Measurements from ENCODE around the gene SDHB. TPM values are rescaled to one million over a fixed set of nuclear protein-coding genes. Genes with fewer than 3 reads are reported as not detected.

Gene SDHB
- total and polyA plus RNA-seq, 10 of the 15 experiments (the other 5 are each of a cell fraction or from before 2014, with no cell fraction given), result 101 to 319 (median 188) TPM

DNA sequence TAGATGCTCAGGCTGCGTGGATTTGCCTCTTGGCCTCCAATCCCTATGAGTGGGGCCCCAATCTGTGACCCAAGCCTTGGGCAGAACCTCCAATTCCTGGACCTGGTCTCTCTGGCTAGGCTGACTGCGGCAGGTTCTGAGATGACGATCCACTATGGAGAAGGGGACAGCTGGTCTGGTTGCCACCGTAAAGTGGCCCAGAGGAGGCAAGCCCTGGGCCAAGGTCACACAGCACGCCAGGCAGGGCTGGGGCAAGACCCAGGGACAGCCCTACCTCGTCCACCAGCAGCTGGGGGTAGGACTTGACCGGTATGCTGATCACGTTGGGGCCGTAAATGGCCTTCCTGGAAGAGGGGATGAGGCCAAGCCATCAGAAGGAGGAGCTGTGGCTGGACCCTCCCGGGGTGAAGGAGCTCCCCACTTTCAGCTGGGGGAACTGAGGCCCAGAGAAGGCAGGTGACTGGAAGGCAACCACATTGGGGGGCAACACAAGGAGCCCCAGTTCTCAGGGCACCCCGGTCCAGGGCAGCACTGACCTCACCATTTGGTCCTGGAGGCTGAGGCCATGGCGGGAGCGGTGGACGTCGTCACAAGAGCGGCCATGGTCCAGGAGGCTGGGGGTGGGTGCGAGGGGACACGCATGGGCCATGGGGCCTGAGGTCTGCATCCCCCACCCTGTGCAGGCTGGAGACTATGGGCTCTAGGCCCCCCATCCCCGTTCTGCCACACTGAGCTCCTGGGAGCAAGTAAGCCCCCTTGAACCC lies 51.9 kb downstream of the SDHB start (continued):
- TF ChIP-seq, protein P1, sequence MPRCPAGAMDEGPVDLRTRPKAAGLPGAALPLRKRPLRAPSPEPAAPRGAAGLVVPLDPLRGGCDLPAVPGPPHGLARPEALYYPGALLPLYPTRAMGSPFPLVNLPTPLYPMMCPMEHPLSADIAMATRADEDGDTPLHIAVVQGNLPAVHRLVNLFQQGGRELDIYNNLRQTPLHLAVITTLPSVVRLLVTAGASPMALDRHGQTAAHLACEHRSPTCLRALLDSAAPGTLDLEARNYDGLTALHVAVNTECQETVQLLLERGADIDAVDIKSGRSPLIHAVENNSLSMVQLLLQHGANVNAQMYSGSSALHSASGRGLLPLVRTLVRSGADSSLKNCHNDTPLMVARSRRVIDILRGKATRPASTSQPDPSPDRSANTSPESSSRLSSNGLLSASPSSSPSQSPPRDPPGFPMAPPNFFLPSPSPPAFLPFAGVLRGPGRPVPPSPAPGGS (IDR thresholded peaks at IDR 0.05; ENCODE audit: borderline replicate concordance, insufficient read depth, low read depth, low read length, poor library complexity, severe bottlenecking), result no peak

DNA sequence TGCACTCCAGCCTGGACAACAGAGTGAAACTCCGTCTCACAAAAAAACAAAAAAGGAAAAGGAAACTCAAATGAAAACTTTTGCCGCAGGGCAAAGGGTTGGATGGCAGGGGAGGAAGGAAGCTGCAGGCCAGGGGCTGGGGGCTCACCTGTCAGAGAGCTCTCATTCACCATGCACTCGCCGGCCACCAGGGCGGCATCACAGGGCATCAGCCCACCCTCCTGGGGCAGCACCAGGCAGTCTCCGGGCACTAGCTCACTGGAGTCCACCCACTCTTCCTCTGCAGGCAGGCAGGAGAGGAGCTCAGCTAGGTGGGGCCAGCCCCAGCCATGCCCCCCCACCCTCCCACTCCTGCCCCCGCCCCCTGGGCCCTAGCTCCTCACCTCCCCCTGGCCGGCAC lies 54.0 kb downstream of the SDHB start:
- no peaks in the 10 kb centered on the region for H4K20me1 ChIP-seq (ENCODE audit: control insufficient read depth, insufficient read depth)
- intact Hi-C loops (cut with micrococcal nuclease; ENCODE audit: unreplicated experiment) (no loop called here), in situ Hi-C loops (cut with MboI) (no loop called here)
- POLR2A ChIA-PET, result interaction anchor here (0.6 kb wide), 2 partner anchors 383 to 778 kb away, joined by 3 to 6 read pairs; no protein-coding TSS in a partner anchor
- H3K27ac ChIP-seq (ENCODE audit: control insufficient read depth, insufficient read depth), result no peak overlapping the region
- ATAC-seq (no peak), DNase-seq (ENCODE audit: low read depth, low spot score) (no peak), FAIRE-seq (no peak)
- no peak overlapping the region for H3K4me3 ChIP-seq
- H3K79me2 ChIP-seq (ENCODE audit: control insufficient read depth, insufficient read depth, low read length), result no peaks in the 10 kb centered on the region
- no peaks in the 10 kb centered on the region for H3K4me1 ChIP-seq (ENCODE audit: control insufficient read depth, insufficient read depth, low read length)
- BruUV-seq (replicated peaks), result no TSS peak
- H3K9ac ChIP-seq (ENCODE audit: control insufficient read depth, insufficient read depth, low read length), result no peak overlapping the region
- RAD21 ChIA-PET (ENCODE audit: unreplicated experiment), result no interaction called here
- no peak overlapping the region for H3K4me2 ChIP-seq (ENCODE audit: control insufficient read depth, insufficient read depth)
- SMC1A ChIA-PET (ENCODE audit: uncharacterized antibody, unreplicated experiment), result no interaction called here
- H3K9me3 ChIP-seq (replicated peaks; ENCODE audit: control insufficient read depth, insufficient read depth, low read length), result no peaks in the 10 kb centered on the region
- WGBS (ENCODE audit: insufficient coverage, insufficient replicate concordance, low lambda C conversion rate, missing lambda C conversion rate), result 88% methylated on average over 4 of the region's 8 CpGs
- CTCF ChIA-PET, result interaction anchor here (1.0 kb wide), 1 partner anchor 21 kb away, joined by 3 read pairs; no protein-coding TSS in a partner anchor
- no peak overlapping the region for H2AFZ ChIP-seq (ENCODE audit: control insufficient read depth, low read depth, low read length)
- H3K36me3 ChIP-seq (ENCODE audit: control insufficient read depth in 2 of 2, insufficient read depth in 2 of 2, low read length in 1 of 2), result peaks cover 0 to 3% of the 10 kb centered on the region in 2 experiments; a peak in 2 of 4 replicates
- TF ChIP-seq RELA (IDR thresholded peaks at IDR 0.05; ENCODE audit: borderline replicate concordance, partially characterized antibody) (no peak), NRF1 (conservative IDR thresholded peaks at IDR 0.05; ENCODE audit: low read depth, low read length) (no peak)
- TF ChIP-seq, protein P2, sequence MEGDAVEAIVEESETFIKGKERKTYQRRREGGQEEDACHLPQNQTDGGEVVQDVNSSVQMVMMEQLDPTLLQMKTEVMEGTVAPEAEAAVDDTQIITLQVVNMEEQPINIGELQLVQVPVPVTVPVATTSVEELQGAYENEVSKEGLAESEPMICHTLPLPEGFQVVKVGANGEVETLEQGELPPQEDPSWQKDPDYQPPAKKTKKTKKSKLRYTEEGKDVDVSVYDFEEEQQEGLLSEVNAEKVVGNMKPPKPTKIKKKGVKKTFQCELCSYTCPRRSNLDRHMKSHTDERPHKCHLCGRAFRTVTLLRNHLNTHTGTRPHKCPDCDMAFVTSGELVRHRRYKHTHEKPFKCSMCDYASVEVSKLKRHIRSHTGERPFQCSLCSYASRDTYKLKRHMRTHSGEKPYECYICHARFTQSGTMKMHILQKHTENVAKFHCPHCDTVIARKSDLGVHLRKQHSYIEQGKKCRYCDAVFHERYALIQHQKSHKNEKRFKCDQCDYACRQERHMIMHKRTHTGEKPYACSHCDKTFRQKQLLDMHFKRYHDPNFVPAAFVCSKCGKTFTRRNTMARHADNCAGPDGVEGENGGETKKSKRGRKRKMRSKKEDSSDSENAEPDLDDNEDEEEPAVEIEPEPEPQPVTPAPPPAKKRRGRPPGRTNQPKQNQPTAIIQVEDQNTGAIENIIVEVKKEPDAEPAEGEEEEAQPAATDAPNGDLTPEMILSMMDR (IDR thresholded peaks at IDR 0.05 in 2 of 3, conservative IDR thresholded peaks at IDR 0.05 in 1 of 3; ENCODE audit: control insufficient read depth in 2 of 3, extremely low read depth in 1 of 3, insufficient read depth in 1 of 3, low read depth in 3 of 3, low read length in 3 of 3), result 0 out of 6 replicates have a peak, but pooled peaks of 1 of the 3 experiments have one; percentile 13
- no peaks in the 10 kb centered on the region for H3K27me3 ChIP-seq (replicated peaks in 1 of 2; ENCODE audit: control insufficient read depth in 2 of 2, insufficient read depth in 2 of 2, low read length in 1 of 2)

Measured in GM12878 (cell line).